K562 (cell line): ENCODE data around the gene GALR1. TPM values are rescaled to one million over a fixed set of nuclear protein-coding genes. Genes with fewer than 3 reads are reported as not detected.
A peak's percentile ranks its signal among the peaks of the same experiment; 100 is the strongest.

ENCODE experiments used
- ATAC-seq: fragments of 200-7000 bp; cut with Tn5 transposase; 3 replicates; pipeline ENCODE4 v1.9.1; 2020; ENCODE audit warnings: moderate library complexity
- BruUV-seq: library from RNA; stranded (reverse); fragments of 400-500 nt; replicated peaks from 2 replicates; lab custom pipeline; 2021; lab: Mats Ljungman, UMichigan
- CTCF ChIA-PET: fragments of 300-600 bp; formaldehyde crosslinking; extraction: SDS; loops from one replicate; lab custom pipeline; 2021; ENCODE audit warnings: low intra/inter-chr PET ratio; lab: Yijun Ruan, JAX
- POLR2A ChIA-PET: fragments of 300-600, 350-650 bp; sonication (Branson Sonifier 250); formaldehyde crosslinking; extraction: SDS; loops from one replicate; lab custom pipeline; 2021; ENCODE audit warnings: antibody characterized with exemption, inconsistent platforms; lab: Yijun Ruan, JAX
- DNase-seq, 4 experiments: peaks; one replicate each; pipeline versions ENCODE4 v3.0.0 to v3.0.0-alpha.2; 2011 to 2018; ENCODE audit warnings: low spot score in 3 of 4, mixed read lengths in 3 of 4; ENCODE audit errors: extremely low read depth in 1 of 4
- FAIRE-seq: peaks from 2 replicates; lab custom pipeline; 2011; peaks lifted over from hg19 to GRCh38; lab: Jason Lieb, UNC
- H2AFZ ChIP-seq: 2 replicates; pipeline ENCODE4 v1.6.0; 2011; ENCODE audit warnings: low read depth, low read length, control low read depth, inconsistent platforms
- H3K27ac ChIP-seq: fragments of 200-600 bp; 3 replicates; pipeline ENCODE4 v1.8.0; 2011; ENCODE audit warnings: low read depth, mild to moderate bottlenecking, control low read depth, inconsistent platforms, low read length, moderate library complexity, mixed read lengths; ENCODE audit errors: extremely low read depth
- H3K27me3 ChIP-seq, 2 experiments: fragments of 300-600 bp in 1 of 2; 2 replicates in 1 of 2; 3 replicates in 1 of 2; pipeline versions ENCODE4 v1.6.0 to v1.8.0; 2011; ENCODE audit warnings: inconsistent platforms in 2 of 2, low read length in 2 of 2, mild to moderate bottlenecking in 1 of 2, mixed read lengths in 1 of 2, moderate library complexity in 1 of 2; ENCODE audit not compliant: control insufficient read depth in 2 of 2, insufficient read depth in 2 of 2
- H3K36me3 ChIP-seq: fragments of 300-600 bp; 3 replicates; pipeline ENCODE4 v1.8.0; 2011; ENCODE audit warnings: mild to moderate bottlenecking, low read length, inconsistent platforms; ENCODE audit not compliant: control insufficient read depth, insufficient read depth
- H3K4me1 ChIP-seq, 2 experiments: fragments of 200-600 bp in 1 of 2; replicated peaks in 1 of 2; 2 replicates in 1 of 2; 3 replicates in 1 of 2; pipeline versions ENCODE4 v1.5.1 to v1.8.0; 2011; ENCODE audit warnings: inconsistent platforms in 2 of 2, low read length in 2 of 2, mild to moderate bottlenecking in 1 of 2, mixed read lengths in 1 of 2, moderate library complexity in 1 of 2; ENCODE audit not compliant: control insufficient read depth in 2 of 2, insufficient read depth in 2 of 2
- H3K4me2 ChIP-seq: 2 replicates; pipeline ENCODE4 v1.6.1; 2011; ENCODE audit warnings: low read length, control low read depth, inconsistent platforms, mixed read lengths; ENCODE audit not compliant: insufficient read depth
- H3K4me3 ChIP-seq: fragments of 200-600 bp; sonication (generic), shearing (Covaris generic); 2 replicates; pipeline ENCODE4 v1.5.1; 2016; ENCODE audit warnings: control low read depth, inconsistent platforms
- H3K79me2 ChIP-seq: fragments of 200-600 bp; 3 replicates; pipeline ENCODE4 v1.8.0; 2011; ENCODE audit warnings: low read length, inconsistent platforms; ENCODE audit not compliant: control insufficient read depth, insufficient read depth
- H3K9ac ChIP-seq, 2 experiments: 2 replicates each; pipeline versions ENCODE4 v1.6.0 to v1.6.1; 2011; ENCODE audit warnings: low read depth in 2 of 2, low read length in 2 of 2, control low read depth in 1 of 2, inconsistent platforms in 1 of 2, mild to moderate bottlenecking in 1 of 2, mixed read lengths in 1 of 2; ENCODE audit not compliant: insufficient read depth in 1 of 2
- H3K9me1 ChIP-seq: one replicate; pipeline ENCODE4 v1.6.0; 2011; ENCODE audit warnings: inconsistent platforms, mild to moderate bottlenecking, low read length, moderate library complexity; ENCODE audit not compliant: control insufficient read depth, insufficient read depth
- H3K9me3 ChIP-seq: replicated peaks from 2 replicates; pipeline ENCODE4 v1.5.1; 2011; ENCODE audit warnings: low read depth, low read length, inconsistent platforms; ENCODE audit not compliant: control insufficient read depth, insufficient read depth
- H4K20me1 ChIP-seq: replicated peaks from 2 replicates; pipeline ENCODE4 v1.6.1; 2011; ENCODE audit warnings: low read length, inconsistent platforms, mixed read lengths; ENCODE audit not compliant: control insufficient read depth, insufficient read depth
- CCAR2 ChIP-seq: fragments of 200-400 bp; formaldehyde crosslinking; IDR thresholded peaks from 2 replicates; pipeline ENCODE4 v1.6.1; 2017; ENCODE audit warnings: mild to moderate bottlenecking, low read depth, low read length
- NFIC ChIP-seq: fragments of 450-650 bp; IDR thresholded peaks from 2 replicates; pipeline ENCODE4 v1.6.1; 2017; ENCODE audit warnings: mild to moderate bottlenecking, inconsistent platforms
- NR4A1 ChIP-seq, 2 experiments: fragments of 250-450 bp in 1 of 2; fragments of 450-650 bp in 1 of 2; sonication (Bioruptor Pico) in 1 of 2; IDR thresholded peaks; 2 replicates each; pipeline versions ENCODE4 v1.4.0 to v1.6.1; 2016 to 2020; ENCODE audit warnings: mild to moderate bottlenecking in 2 of 2, missing compliant biosample characterization in 1 of 2, missing genetic modification characterization in 1 of 2, moderate library complexity in 1 of 2
- SUPT5H ChIP-seq: fragments of 450-650 bp; IDR thresholded peaks from 2 replicates; pipeline ENCODE4 v1.6.1; 2016
- ZNF134 ChIP-seq: fragments of 250-450 bp; sonication (Bioruptor Pico); conservative IDR thresholded peaks from 2 replicates; pipeline ENCODE4 v1.4.0; 2020
- ZNF347 ChIP-seq: fragments of 450-650 bp; formaldehyde crosslinking; IDR thresholded peaks from 2 replicates; pipeline ENCODE4 v1.4.0; 2020; ENCODE audit warnings: low read depth, mild to moderate bottlenecking, moderate library complexity
- ZNF75A ChIP-seq: fragments of 450-650 bp; formaldehyde crosslinking; IDR thresholded peaks from 2 replicates; pipeline ENCODE4 v1.4.0; 2020; ENCODE audit warnings: mild to moderate bottlenecking
- WGBS: fragments of 100-300 bp; shearing (Covaris generic); methylation state at CpG from one replicate; pipeline ENCODE4 v1.1.6; 2016; ENCODE audit warnings: low coverage, mixed read lengths; ENCODE audit not compliant: insufficient coverage; ENCODE audit errors: missing lambda C conversion rate; 5-methylcytosine and 5-hydroxymethylcytosine counted together
- in situ Hi-C: fragments of 300-500 bp; cut with MboI; formaldehyde crosslinking; loops from 4 replicates; pipeline ENCODE4 v1.15.0; 2018; ENCODE audit warnings: inconsistent platforms, mixed read lengths
- intact Hi-C: fragments of 100-400 bp; cut with micrococcal nuclease; formaldehyde crosslinking; loops from 2 replicates; pipeline ENCODE4 v1.14.2; 2022
- polyA plus RNA-seq, 8 experiments: library from polyadenylated mRNA; depleted of rRNA in 4 of 8; stranded (reverse) in 5 of 8; unstranded in 3 of 8; fragments of >200 nt; fragmentation: Nextera tagmentation in 2 of 8; fragmentation: Illumina TruSeq in 1 of 8; extraction: Ambion mirVana in 2 of 8; extraction: Trizol in 1 of 8; gene quantifications; 2 replicates each; pipeline versions ENCODE4 v1.2.1 to v1.2.3, GENCODE V29; 2011 to 2014; ENCODE audit warnings: inconsistent platforms in 1 of 8, missing spikeins in 1 of 8
- total RNA-seq, 7 experiments: library from RNA; depleted of rRNA in 6 of 7; stranded (reverse); fragments of >200 nt in 6 of 7; fragmentation: Illumina TruSeq in 2 of 7; extraction: Trizol in 2 of 7; gene quantifications; 2 replicates each; pipeline versions ENCODE4 v1.2.1 to v1.2.3, GENCODE V29; 2011 to 2021; ENCODE audit warnings: low replicate concordance in 1 of 7
- TF ChIP-seq, protein P1 (sequence below), 2 experiments: IDR thresholded peaks in 1 of 2; conservative IDR thresholded peaks in 1 of 2; 2 replicates each; pipeline ENCODE4 v1.6.1; 2016; ENCODE audit warnings: low read depth in 2 of 2, mild to moderate bottlenecking in 1 of 2, missing compliant biosample characterization in 1 of 2, missing genetic modification characterization in 1 of 2, moderate library complexity in 1 of 2
- TF ChIP-seq, protein P2 (sequence below): fragments of 450-650 bp; IDR thresholded peaks from 2 replicates; pipeline ENCODE4 v1.6.1; 2016; ENCODE audit warnings: low read depth, mild to moderate bottlenecking, moderate library complexity
- TF ChIP-seq, protein P3 (sequence below): fragments of 250-450 bp; sonication (Bioruptor Pico); IDR thresholded peaks from 2 replicates; pipeline ENCODE4 v1.4.0; 2020; ENCODE audit warnings: mild to moderate bottlenecking
- TF ChIP-seq, protein P4 (sequence below): sonication (generic); formaldehyde crosslinking; IDR thresholded peaks from 2 replicates; pipeline ENCODE4 v1.8.0; 2022; ENCODE audit warnings: mild to moderate bottlenecking, low read depth, missing genetic modification reagents

GALR1 gene
- total and polyA plus RNA-seq, 9 of the 15 experiments (the other 6 are each of a cell fraction or from before 2014, with no cell fraction given) = not detected

DNA sequence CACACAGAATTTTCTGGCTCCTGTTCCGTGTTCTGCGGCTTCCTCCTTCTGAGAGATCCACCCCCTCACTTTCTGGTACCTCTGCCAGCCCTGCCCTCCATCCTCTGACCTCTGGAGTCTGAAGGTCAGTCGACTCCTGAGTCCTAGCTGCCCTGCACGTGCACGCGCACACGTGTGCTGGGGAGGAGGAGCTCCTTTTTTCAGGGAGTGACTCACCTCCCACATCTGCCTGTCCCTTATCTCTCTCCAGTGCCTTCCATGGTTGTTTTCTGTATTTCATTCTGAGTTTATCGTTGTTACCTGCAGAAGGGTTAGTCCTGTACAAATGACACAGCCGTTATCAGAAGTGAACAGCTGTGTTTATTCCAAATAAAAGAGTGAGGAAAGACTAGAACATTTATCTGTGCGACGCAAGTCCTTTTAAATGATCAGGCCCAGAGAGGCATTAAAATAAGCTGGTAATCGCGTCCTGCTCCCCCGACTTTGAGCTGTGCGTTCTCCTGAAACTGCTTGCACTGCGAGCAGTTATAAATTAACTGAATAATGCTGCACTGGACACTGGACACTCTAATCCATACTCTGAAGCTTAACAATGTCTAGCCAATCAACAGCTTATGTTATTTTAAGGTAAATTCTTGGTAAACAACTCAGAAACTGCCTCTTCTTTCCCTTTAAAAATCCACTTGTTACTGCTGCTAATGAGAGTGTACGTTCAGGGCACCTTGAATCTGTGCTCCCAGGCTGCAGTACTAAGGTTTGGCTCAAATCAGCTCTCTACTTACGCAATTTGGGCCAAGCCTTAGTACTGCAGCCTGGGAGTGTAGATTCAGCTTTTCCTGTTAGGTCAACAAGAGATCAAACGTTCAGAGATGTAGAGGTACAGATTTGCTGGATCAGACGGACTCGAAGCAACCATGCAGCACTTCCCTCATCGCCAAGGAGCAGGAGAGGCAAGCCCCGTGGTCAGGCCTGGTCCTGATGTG is 72.5 kb downstream of the GALR1 start (continued):
- TF ChIP-seq NR4A1 (CRISPR knock-in tag; IDR thresholded peaks at IDR 0.05) = no peak
- 0 out of 2 replicates have a peak, but pooled peaks have one; percentile 44 for TF ChIP-seq NR4A1 (tag; IDR thresholded peaks at IDR 0.05)
- no peak for TF ChIP-seq CCAR2
- TF ChIP-seq, protein P1, sequence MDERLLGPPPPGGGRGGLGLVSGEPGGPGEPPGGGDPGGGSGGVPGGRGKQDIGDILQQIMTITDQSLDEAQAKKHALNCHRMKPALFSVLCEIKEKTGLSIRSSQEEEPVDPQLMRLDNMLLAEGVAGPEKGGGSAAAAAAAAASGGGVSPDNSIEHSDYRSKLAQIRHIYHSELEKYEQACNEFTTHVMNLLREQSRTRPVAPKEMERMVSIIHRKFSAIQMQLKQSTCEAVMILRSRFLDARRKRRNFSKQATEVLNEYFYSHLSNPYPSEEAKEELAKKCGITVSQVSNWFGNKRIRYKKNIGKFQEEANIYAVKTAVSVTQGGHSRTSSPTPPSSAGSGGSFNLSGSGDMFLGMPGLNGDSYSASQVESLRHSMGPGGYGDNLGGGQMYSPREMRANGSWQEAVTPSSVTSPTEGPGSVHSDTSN (CRISPR knock-in tag; IDR thresholded peaks at IDR 0.05; ENCODE audit: low read depth) = no peak
- TF ChIP-seq, protein P1 (tag; conservative IDR thresholded peaks at IDR 0.05; ENCODE audit: low read depth) = no peak
- TF ChIP-seq, all 486 proteins: peak for 69

DNA sequence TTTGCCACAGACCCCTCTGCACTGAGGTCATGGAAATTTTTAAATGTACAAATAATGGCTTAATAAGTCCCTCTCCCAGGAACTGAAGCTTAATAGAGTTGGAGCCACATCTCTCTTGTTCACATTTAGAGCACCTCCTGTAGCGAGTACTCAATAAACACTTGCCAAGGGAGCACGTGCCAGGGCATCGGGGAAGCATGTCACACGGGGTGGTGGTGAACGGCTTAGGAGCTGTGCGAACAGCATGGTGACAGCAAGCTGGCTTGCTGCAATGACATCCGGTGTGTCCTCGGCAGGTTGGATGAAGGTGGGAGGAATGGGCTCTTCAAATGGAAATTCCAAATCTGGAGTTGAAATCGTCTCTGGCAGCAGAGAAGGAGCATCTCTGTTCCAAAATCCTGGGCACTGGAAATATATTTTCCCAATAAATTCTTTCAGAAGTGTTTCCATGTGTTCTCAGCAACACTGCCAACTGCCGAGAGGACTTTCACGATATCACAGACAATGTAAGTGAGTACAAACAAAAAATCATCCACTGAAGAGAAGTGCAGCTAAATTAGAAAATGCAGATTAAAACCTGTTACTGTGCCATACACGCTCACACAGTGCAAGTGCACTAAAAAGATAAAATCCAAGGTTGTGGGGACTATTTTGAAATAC is 74.1 kb downstream of the GALR1 start:
- WGBS = 3% methylated on average over 10 of the region's 12 CpGs
- Histone ChIP-seq H2AFZ (no peak overlapping the region), H3K27me3 (peaks cover 0 to 4% of the 10 kb centered on the region in 2 experiments; a peak in 1 of 5 replicates), H3K9ac (no peak overlapping the region), H3K4me3 (no peak overlapping the region), H3K9me1 (no peaks in the 10 kb centered on the region), H3K79me2 (no peaks in the 10 kb centered on the region), H4K20me1 (no peaks in the 10 kb centered on the region), H3K9me3 (no peaks in the 10 kb centered on the region), H3K36me3 (no peaks in the 10 kb centered on the region), H3K4me2 (no peak overlapping the region), H3K27ac (no peak overlapping the region), H3K4me1 (peaks cover 0 to 7% of the 10 kb centered on the region in 2 experiments; a peak in 2 of 5 replicates)
- intact Hi-C loops = no loop called here
- ATAC-seq (no peak), DNase-seq (no peak), FAIRE-seq (no peak)
- POLR2A ChIA-PET = no interaction called here
- no TSS peak for BruUV-seq
- CTCF ChIA-PET = no interaction called here
- in situ Hi-C loops = no loop called here
- TF ChIP-seq, protein P2, sequence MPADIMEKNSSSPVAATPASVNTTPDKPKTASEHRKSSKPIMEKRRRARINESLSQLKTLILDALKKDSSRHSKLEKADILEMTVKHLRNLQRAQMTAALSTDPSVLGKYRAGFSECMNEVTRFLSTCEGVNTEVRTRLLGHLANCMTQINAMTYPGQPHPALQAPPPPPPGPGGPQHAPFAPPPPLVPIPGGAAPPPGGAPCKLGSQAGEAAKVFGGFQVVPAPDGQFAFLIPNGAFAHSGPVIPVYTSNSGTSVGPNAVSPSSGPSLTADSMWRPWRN = no peak
- TF ChIP-seq, protein P3, sequence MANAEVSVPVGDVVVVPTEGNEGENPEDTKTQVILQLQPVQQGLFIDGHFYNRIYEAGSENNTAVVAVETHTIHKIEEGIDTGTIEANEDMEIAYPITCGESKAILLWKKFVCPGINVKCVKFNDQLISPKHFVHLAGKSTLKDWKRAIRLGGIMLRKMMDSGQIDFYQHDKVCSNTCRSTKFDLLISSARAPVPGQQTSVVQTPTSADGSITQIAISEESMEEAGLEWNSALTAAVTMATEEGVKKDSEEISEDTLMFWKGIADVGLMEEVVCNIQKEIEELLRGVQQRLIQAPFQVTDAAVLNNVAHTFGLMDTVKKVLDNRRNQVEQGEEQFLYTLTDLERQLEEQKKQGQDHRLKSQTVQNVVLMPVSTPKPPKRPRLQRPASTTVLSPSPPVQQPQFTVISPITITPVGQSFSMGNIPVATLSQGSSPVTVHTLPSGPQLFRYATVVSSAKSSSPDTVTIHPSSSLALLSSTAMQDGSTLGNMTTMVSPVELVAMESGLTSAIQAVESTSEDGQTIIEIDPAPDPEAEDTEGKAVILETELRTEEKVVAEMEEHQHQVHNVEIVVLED = no peak
- TF ChIP-seq ZNF75A = no peak
- TF ChIP-seq ZNF134 (CRISPR knock-in tag) = no peak
- no peak for TF ChIP-seq ZNF347
- TF ChIP-seq, protein P4, sequence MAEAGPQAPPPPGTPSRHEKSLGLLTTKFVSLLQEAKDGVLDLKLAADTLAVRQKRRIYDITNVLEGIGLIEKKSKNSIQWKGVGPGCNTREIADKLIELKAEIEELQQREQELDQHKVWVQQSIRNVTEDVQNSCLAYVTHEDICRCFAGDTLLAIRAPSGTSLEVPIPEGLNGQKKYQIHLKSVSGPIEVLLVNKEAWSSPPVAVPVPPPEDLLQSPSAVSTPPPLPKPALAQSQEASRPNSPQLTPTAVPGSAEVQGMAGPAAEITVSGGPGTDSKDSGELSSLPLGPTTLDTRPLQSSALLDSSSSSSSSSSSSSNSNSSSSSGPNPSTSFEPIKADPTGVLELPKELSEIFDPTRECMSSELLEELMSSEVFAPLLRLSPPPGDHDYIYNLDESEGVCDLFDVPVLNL (CRISPR knock-in tag) = no peak
- TF ChIP-seq SUPT5H = no peak
- TF ChIP-seq NFIC = no peak
